ENCODE measurements around the gene ATP1B3.

ATP1B3 gene

DNA sequence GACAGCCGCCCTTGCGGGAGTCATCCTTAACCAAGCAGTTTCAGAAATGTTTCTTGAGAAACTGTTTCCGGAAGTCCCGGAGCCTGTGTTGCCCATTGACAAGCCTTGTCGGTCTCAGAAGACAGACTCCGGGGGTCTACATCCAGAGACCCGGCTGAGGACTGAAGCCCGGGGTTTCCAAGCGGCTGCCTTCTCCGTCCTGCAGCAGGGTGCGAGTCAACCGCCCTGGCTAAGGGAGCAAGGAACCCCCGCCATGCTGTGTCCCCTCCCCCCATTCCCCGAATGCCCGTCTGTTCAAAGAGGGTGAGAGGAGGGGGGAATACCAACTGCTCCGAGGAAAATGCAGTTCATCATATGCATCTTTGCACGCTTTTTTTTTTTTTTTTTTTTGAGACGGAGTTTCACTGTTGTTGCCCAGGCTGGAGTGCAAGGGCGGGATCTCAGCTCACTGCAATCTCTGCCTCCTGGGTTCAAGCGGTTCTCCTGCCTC, 61.6 kb downstream of the ATP1B3 start:
- DNase-seq (ENCODE audit: low read depth), result no peak
- TF ChIP-seq POLR2A (IDR thresholded peaks at IDR 0.05; ENCODE audit: extremely low read depth, insufficient read length), result no peak
- no peak for TF ChIP-seq MYC (IDR thresholded peaks at IDR 0.05; ENCODE audit: low read depth, low read length)
- TF ChIP-seq, protein P1, sequence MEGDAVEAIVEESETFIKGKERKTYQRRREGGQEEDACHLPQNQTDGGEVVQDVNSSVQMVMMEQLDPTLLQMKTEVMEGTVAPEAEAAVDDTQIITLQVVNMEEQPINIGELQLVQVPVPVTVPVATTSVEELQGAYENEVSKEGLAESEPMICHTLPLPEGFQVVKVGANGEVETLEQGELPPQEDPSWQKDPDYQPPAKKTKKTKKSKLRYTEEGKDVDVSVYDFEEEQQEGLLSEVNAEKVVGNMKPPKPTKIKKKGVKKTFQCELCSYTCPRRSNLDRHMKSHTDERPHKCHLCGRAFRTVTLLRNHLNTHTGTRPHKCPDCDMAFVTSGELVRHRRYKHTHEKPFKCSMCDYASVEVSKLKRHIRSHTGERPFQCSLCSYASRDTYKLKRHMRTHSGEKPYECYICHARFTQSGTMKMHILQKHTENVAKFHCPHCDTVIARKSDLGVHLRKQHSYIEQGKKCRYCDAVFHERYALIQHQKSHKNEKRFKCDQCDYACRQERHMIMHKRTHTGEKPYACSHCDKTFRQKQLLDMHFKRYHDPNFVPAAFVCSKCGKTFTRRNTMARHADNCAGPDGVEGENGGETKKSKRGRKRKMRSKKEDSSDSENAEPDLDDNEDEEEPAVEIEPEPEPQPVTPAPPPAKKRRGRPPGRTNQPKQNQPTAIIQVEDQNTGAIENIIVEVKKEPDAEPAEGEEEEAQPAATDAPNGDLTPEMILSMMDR (IDR thresholded peaks at IDR 0.05; ENCODE audit: low read depth, low read length), result no peak
- no peak for TF ChIP-seq MAX (IDR thresholded peaks at IDR 0.05; ENCODE audit: low read depth, low read length)
- H3K4me3 ChIP-seq (ENCODE audit: low read depth, low read length), result no peak overlapping the region

GRCh38 chr3:141939759-141940158, 63.3 kb downstream of the ATP1B3 start:
- TF ChIP-seq POLR2A (IDR thresholded peaks at IDR 0.05; ENCODE audit: extremely low read depth, insufficient read length) (no peak), MAX (IDR thresholded peaks at IDR 0.05; ENCODE audit: low read depth, low read length) (no peak), MYC (IDR thresholded peaks at IDR 0.05; ENCODE audit: low read depth, low read length) (no peak)
- TF ChIP-seq, protein P1 (IDR thresholded peaks at IDR 0.05; ENCODE audit: low read depth, low read length), result no peak
- H3K4me3 ChIP-seq (ENCODE audit: low read depth, low read length), result no peak overlapping the region
- DNase-seq (ENCODE audit: low read depth), result no peak

DNA sequence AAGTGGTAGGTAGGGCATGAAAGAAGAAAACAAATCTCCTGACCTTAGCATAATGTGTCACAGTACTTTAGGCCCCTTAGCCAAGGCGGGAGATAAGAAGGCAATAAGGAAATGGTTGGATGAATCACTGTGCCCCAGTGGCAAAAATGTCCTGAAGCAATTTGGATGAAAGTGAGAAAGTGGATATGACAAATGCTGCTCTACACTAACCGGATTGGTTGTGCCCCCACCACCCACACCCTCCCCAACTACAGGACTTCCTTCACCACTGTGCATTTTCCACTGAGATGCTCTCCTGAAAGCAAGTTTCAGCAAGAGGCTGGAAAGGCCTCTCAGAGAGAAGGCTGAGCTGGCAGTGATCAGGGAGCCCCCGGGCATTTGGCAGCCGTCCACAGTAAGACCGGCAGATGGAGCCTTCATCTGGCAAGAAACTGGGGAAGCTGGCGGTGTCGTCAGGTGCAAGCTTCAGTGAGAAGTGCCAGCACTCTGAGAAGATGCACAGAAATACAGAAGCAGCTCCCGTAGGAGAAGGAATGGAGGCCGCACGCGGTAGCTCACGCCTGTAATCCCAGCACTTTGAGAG, 63.8 kb downstream of the ATP1B3 start:
- DNase-seq (ENCODE audit: low read depth), result no peak
- no peak overlapping the region for H3K4me3 ChIP-seq (ENCODE audit: low read depth, low read length)
- TF ChIP-seq POLR2A (IDR thresholded peaks at IDR 0.05; ENCODE audit: extremely low read depth, insufficient read length) (no peak), MYC (IDR thresholded peaks at IDR 0.05; ENCODE audit: low read depth, low read length) (no peak), MAX (IDR thresholded peaks at IDR 0.05; ENCODE audit: low read depth, low read length) (no peak)
- TF ChIP-seq, protein P1 (IDR thresholded peaks at IDR 0.05; ENCODE audit: low read depth, low read length), result no peak

DNA sequence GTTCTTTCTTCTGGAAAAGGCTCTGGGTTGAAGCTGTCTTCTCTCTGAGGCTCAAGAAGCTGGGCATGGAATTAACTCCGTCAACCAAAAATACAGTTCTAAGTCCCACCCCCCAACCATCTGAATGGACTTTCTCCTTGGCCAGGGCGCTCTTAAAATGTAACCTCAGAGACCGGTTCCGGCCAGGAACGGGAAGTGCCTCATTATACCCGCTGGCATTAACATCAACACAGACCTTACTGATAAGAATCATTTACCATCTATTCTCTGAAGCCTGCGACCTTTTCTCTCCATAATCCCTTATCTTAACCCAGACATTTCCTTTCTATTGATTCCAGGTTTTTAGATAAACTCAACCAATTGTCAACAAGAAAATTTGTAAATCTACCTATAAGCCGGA, 64.7 kb downstream of the ATP1B3 start:
- TF ChIP-seq MYC (IDR thresholded peaks at IDR 0.05; ENCODE audit: low read depth, low read length) (no peak), MAX (IDR thresholded peaks at IDR 0.05; ENCODE audit: low read depth, low read length) (no peak), POLR2A (IDR thresholded peaks at IDR 0.05; ENCODE audit: extremely low read depth, insufficient read length) (no peak)
- TF ChIP-seq, protein P1 (IDR thresholded peaks at IDR 0.05; ENCODE audit: low read depth, low read length), result no peak
- DNase-seq (ENCODE audit: low read depth), result no peak
- no peak overlapping the region for H3K4me3 ChIP-seq (ENCODE audit: low read depth, low read length)

DNA sequence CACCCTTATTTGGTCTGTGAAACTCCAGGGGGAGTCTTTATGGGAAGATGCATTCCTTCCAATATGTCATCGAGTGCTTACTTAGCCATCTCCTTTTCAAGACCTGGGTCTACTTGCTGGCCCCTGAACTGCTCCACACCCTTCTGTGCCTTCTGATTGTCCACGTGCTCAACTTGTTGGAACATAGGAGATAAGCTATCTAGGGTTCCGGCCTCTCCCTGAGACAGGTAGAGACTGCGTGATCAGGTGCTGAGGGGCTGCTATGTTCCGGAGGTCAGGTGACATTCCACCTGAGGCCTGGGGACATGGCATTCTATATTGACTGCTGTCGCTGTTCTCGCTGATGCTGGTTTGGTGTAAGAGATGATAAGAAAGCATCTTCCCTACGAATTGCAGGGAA, 65.6 kb downstream of the ATP1B3 start:
- no peak overlapping the region for H3K4me3 ChIP-seq (ENCODE audit: low read depth, low read length)
- DNase-seq (ENCODE audit: low read depth), result no peak

More for the DNA sequence above, 65.6 kb downstream of the ATP1B3 start:
- TF ChIP-seq MAX (IDR thresholded peaks at IDR 0.05; ENCODE audit: low read depth, low read length) (no peak), MYC (IDR thresholded peaks at IDR 0.05; ENCODE audit: low read depth, low read length) (no peak), POLR2A (IDR thresholded peaks at IDR 0.05; ENCODE audit: extremely low read depth, insufficient read length) (no peak)
- TF ChIP-seq, protein P1 (IDR thresholded peaks at IDR 0.05; ENCODE audit: low read depth, low read length), result no peak
